Pulmonary artery endothelial cell (primary cell): Measurements from ENCODE around the gene TRABD2A. TPM values are rescaled to one million over a fixed set of nuclear protein-coding genes. Genes with fewer than 3 reads are reported as not detected.

Experiments
- DNase-seq: peaks from one replicate; pipeline ENCODE4 v3.0.0-alpha.2; 2011; ENCODE audit warnings: low read depth, low spot score
- total RNA-seq: library from RNA; depleted of rRNA; stranded (reverse); fragments of >200 nt; gene quantifications from 2 replicates; pipeline ENCODE4 v1.2.3, GENCODE V29; 2014

Gene TRABD2A
- total RNA-seq, 1 donor from 2014 or later: 0.59 TPM

DNA sequence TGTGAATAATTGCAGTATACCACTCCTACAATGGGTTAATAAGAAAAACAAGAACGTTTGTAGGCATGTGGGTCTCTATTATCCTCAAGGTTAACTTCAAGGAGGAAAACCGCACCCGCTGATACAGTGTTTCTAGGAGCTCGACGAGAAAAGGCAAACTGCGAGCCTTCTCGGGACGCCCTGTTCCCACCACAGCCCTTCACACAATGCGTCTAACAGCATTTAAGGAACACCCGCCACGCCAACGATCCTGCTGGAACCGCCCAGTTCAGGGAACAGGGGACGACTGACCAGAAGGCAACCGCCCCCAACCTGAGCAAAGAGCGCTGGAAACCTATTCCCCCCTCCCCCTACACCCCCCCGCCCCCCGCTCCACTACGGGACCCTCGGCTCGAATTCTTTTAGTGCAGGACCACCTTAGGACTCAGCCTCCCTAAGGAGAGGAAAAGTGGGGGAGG, 23.9 kb upstream of the TRABD2A start:
- DNase-seq: no peak

DNA sequence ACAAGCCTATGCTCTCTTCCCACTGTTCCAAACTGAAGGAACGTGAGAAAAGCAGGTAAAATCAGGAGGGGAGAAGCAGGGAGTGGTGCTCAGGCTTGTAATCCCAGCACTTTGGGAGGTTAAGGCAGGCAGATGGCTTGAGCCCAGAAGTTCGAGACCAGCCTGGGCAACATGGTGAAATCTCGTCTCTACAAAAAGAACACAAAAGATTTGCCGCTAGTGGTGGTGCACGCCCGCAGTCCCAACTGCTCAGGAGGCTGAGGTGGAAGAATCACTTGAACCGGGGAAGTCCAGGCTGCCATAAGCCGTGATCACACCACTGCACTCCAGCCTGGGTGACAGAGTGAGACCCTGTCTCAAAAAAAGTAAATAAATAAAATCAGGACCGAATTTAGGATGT, 23.3 kb upstream of the TRABD2A start:
- DNase-seq: no peak

DNA sequence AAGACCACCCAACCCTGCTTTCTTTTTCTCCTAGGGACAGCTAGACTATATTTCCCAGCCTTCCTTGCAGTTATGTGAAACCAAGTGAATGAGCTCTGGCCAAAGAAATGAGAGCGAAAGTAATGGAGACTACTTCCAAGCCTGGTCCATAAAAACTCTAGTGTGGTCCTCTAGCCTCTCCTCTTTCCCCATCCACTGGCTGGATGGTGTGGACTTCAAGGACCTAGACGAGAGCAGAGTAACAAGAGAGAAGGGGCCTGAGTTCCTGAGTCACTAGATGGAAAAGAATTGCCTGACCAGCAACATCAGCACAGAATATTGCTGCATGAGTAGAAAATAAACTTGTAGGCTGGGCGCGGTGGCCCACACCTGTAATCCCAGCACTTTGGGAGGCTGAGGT, 21.6 kb upstream of the TRABD2A start:
- DNase-seq: no peak

DNA sequence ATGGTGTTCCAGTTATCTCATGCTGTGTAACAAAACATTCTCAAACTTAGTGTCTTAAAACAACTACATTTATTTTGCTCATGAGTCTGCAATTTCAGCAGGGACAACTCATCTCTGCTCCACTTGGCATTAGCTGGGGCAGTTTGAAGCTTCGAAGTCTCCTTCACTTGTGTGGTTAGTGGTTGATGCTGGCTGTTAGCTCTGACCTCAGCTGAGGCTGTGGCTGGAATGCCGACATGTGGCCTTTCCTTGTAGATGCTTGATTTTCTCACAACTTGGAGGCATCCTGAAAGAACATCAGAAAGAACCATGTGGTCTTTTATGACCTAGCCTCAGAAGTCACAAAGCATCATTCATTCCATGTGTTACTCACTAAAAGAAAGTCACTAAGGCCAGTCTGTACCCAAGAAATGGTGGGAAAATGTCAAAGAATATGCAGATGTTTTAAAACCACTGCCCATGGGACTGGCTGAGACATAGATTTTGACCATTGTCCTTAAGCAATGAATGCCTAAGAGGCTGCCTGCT, 20.8 kb upstream of the TRABD2A start:
- no peak for DNase-seq

DNA sequence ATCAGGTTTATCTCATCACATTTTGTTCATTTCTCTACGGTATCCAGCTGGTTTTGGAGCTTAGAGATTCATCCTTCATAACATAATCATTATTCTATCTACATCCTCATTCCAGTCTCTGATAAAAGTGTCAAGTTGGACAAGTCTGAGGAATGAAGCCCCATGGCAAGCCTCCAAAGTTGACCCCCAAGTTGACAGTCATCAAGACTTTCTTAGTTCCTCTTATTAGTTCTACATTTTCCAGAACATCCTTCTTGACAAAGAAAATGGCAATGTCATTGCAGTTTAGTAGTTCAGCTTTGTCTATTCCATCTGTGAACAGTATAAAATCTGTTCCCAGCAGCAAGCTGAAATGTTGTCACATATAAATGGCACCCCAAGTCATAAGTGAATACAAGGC, 20.1 kb upstream of the TRABD2A start:
- DNase-seq: no peak

DNA sequence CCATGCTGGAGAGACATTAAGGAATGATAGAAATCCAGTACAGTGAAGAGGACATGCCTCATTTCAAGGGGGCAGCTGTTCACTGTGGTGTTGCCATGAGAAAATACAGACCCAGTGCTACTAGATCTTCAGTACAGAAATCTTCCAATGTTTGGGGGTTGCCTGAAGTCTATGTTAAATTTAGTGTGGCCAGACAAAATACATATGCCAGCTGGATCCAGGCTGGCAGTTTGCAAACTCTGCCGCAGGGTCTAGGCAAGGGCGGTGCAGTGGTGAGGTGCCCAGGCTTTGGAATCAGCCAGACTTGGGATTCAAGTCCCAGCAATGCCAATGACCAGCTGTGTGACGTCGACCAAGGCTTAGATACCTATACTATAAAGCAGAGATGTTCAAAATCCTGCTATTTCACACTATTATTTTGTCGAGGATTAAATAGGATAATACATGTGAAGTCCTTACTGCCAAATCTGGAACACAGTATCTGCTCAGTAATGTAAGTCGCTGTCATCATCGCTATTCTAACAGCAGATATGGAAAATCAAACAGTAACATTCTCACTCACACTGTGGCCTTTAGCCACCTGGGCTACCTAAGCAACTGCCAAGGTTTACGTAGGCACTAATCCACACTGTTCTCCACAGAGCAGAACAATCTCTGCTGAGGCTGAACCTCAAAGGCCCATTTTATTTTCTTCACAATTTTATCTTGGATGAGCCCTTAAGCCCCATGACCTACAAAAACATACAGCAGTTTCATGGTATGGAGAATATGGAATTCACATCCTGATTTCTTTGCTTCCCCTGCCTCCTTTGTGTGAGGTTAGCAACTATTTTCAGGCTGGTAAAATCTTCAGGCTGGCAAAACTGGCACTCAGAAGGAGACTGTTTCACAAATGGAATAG, 18.7 kb upstream of the TRABD2A start:
- DNase-seq: no peak

DNA sequence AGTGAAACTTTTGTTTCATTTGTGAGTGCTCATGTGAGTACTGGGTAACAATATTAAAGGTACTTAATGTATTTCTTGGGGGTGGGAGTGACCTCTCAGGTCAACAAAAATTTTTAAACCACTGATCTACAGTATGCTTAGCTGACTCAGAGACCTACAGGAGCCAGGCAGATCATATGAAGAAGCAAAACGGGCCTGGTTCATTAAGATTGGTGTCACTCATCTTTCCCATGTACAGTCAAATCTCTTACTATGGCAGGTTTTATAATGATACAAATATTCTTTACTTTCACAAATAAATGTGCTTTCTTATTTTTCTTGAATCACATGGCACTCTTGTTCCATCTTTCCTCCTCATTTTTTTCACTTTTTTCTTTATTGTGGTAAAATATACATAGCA, 16.9 kb upstream of the TRABD2A start:
- DNase-seq: no peak

DNA sequence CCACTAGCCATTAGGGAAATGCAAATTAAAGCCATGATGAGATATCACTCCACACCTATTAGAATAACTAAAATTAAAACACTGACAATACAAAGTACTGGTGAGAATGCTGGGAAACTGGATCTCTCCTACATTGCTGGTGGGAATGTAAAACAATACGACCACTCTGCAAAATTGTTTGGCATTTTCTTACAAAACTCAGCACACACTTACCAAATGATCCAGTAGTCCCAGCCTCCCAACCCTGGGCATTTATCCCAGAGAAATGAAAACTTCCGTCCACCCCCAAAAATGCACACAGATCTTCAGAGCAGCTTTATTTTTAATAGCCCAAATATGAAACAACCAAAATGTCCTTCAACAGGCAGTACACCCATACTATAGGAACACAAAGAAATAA, 15.7 kb upstream of the TRABD2A start:
- no peak for DNase-seq

DNA sequence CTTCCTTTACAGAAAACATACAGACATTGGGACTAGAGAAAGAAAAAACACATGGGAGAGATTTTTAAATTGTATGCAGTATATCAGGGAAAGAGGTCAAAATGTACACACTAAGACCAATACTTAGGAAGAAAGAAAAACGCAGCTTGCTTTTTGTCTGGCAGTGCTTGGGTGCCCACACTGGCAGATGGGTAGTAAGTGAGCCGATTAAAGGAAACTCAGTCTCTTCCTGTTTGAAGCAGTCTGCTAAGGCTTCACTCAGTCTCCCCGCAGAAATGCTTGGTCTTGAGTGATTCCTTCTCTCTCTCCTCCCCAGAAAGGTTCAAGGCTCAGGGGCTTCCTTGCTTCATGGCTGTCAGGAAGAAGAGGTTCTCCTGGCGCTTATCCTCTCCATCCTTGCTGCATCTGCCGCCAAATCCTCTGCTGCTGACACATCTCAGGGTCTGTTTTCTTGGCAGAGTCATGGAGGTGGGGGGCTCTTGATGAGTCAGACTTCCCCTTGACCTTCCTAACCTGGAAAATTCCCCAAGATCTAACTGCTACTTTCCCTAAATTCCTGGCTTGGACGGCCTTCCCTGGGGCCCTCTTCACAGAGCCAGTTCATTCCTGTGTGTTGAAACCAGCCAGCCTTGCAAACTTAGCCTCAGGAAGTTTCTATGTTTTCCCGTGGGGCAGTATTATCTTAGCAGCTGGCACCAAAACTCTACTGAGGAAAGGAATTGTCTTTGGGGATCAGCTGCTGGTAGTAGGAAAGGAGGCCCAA, 14.1 kb upstream of the TRABD2A start:
- DNase-seq: no peak

DNA sequence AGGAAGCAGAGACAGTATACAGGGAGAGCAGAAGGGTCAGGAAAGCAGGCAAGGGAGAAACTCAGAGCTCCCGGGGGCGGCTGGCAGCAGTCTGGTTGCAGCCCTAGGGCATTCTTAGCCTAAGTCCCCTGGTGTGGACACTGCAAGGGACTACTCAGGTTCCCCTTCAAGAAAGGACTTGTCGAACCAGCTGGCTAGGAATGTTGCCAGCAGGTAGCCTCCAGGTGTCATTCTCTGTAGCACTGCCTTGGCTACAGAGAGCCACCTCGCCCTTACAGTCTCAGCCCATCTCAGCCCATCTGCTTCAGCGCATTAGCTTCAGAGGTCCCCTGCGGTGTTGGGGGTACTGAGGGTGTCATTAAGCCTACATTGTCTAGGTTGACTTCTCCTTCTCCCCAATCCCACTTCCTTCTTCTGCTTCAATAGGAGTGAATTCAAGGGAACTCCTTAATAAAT, 13.3 kb upstream of the TRABD2A start:
- DNase-seq: no peak

DNA sequence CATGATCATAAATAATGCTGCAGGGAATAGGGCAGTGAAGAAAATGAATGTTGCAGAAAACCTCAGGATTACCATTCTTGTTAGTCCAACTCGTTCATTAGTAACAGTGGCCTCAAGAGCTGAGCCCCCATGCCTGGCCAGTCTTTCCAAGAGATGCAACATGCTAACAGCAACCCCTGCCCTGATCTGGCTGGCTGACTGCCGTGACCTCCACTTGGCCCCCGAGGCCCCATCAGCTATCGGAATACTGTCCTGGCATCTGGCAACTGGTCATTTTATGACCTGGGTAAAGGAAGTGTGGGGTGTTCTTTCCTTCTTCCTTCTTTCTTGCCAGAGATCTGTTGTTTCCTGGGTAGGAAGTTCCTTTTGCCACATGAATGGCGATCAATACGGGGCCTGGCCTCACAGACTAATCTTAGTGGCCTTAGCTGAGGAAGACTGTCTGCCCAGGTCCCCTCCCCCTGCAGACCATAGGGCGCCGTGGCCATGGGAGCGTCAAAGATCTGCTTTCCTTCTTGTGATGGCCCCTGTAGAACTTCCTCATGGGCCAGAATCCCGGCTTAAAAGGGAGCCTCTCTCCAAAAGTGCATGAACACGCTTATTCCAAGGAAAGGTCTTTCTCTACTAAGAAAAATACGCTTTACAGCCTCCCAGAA, 10.6 kb upstream of the TRABD2A start:
- no peak for DNase-seq

DNA sequence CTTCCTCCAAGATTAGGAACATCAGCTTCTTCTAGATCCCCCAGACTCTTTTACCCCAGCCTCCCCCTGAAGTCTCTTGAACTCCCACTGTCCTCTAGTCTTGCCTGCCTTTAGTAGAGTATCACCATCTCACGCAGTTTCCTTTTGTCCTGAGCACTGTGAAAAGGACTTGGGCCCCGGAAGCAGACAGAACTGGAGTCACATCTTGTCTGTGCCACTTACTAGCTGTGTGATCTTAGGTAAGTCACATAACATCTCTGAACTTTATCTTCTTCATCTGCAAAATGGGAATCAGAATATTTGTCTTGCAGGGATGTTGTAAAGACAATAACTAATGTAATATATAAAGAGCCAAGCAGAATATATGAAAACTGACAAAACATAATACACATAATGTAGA, 8.4 kb upstream of the TRABD2A start:
- no peak for DNase-seq

DNA sequence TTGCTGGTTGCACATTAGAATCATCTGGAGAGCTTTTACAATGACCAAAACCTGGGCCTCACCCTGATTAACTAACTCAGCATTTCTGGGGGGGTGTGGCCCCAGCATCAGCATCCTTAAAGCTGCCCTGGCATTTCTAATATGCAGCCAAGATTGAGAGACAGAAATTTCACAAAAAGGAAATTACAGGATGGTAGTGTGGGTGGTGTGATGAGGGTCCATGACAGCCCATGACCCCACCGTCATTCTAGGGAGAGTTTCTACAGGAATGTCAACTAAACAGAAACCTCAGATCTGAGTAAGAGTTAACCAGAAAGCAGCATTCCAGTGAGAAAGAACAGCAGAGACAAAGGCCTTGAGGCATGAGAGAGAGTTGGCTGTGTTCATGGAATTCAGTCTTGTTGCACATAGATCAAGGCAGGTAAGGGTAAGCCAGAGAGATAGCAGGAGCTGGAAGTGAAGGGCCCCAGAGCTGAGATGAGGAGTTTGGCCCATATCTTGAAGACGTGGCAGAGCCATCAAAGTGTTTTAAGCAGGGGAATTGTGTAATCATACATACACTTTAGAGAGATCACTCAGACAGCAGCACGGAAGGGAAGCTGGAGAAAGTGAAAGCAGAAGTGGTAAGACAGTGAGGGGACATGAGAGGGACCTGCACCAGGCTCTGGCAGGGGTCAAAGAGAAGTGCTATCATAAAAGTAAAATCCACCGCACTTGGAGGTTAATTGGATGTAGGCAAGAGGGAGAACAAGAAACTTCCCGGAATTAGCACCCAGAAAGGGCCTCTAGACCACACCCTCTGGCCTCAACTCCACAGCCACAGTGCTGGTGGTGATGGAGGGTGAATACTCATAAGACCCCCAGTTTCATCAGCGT, 7.8 kb upstream of the TRABD2A start:
- DNase-seq: no peak

DNA sequence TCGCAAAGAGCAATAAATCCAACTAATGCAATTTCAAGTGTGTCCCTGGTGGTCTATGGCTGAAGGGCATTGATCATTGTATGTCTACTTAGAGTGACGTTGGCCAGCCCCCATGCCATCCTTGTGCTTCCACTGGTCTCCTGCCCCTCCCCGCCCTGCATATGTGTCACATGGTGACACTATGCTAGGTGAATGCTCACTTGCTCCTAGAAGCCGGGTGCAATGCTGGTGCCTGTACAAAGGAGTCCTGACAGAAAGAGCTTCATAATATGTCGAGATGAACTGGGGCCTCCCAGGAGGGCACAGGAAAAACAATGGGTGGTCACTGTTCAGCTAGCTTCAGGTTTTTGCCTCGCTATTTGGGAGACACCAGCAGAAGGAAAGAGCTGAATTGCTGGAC, 5.9 kb upstream of the TRABD2A start:
- DNase-seq: no peak

DNA sequence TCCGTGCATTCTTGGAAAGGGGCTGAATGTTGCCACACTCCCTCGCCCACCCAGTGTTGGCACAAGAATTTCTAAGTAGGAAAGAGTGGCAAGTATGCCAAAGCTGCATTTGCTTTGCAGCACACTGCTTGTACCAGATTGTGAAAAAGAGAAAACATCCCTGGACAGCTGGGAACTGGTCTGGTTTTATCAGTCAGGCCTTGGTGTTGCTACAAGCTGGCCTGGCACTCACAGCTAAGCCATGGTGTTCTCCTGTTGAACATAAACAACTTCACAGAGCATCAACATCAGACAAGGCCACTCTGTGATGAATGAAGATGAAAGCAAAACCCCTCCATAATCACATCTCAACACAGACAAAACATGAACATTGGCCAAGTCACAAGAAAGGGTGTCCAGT, 4.2 kb upstream of the TRABD2A start:
- DNase-seq: no peak

DNA sequence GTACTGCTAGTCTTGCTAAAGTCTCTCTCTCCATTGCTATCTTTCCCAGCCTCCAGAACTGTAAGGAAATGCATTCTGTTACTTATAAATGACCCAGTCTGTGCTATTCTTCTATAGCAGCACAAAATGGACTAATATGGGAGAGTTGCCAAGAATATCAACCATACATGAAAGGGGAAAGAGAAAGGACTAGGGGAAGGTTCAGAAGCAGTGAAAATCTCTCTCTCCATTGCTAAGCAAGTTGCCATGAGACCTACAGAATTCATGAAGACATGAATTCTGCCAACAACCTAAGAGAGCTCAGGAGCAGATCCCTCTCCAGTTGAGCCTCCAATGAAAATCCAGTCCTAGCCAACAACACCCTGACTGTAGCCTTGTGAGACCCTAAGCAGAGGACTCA, 3.6 kb upstream of the TRABD2A start:
- no peak for DNase-seq

DNA sequence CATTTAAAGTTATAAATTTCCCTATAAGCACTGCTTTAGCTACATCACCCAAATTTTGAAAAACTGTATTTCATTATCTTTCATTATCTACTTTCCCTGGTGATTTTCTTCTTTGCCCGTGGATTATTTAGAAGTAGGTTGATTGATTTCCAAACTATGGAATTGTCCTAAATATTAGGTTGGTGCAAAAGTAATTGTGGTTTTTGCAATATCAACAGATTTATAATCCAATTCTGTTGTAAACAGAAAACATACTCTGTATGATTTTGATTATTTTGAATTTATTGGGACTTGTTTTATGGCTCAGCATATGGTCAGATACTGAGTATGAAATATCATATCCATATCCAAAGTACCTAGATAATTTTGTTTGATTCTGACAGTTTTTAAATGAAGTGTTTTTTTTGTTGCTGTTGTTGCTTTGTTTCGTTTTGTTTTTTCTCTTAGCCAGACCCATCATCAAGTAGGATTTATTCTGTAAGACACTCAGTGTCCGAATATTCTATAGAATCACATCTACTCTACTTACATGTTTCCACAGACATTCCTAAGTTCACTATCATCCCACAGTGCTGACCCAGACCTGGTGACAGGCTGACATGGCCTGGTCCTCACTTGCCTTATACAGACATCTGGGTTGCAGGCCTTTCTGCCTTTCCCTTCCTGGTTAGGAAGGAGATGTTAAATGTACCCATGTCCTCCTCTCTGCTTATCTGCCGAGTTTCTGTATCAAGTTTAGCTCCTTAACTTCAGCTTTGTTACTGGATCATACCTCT, 2.1 kb upstream of the TRABD2A start:
- DNase-seq: no peak

DNA sequence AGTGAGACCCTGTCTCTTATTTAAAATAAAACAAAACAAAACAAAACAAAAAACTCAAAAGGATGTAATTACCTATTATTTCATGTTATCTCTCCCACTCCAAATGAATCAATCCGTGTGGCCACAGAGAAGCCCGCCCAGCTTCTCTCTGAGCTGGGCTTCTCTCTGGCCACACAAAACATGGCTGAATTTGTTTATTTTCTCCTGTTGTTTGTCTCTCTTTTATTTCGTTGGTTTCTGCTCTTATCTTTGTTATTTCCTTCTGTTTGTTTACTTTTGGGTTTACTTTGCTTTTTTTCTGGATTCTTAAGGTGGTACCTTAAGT, 1.5 kb upstream of the TRABD2A start:
- DNase-seq: no peak

DNA sequence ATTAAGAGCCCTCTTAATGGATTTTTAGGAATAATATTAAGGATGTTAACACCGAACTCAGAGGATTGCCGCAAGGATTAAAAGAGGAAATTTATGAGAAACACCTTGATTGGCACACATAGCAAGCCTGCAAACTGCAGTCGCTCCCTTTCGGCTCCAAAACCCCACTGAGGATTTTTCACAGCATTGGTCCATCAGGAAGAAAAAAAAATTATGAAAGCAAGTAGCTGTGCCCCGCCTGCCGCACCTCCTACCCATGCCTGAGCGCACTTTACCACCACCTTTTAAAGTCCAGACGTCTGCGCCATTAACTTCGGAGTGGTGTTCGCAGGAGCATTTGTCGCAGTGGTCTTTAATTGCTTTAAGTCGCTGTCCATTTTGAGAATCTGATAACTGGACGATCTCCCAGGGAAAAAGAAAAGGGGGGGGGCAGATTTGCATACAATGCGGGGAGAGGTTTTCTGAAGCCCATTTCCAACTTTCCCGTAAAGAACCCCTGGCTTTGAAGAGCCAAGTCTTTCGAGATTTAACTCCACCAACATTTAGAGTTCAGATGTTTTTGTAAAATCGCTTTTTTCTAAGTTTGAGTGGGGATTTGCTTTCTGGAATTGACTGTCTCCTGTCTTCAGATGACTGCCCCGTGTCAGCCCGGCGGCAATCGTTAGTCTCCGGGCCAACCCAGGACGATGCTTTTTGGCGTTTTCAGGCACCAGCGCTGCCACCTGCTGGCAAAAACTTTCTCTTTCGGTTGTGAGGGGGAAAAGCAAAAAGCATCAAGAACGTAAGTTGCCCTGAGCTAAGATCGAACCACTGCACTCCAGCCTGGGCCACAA, 913 bp upstream of the TRABD2A start:
- DNase-seq: peak; percentile 40

DNA sequence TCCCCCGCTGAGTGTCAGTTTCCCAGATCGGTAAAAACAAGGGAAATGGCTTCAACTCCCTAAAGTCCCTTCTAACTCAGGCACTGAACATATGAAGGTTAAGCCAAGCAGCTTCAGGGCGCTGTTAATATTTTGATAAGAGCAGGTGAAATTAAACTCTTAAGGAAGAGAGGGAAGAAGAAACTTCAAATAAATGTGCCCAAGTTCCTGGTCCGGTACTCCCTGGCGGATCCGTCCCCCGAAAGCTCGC, 564 bp downstream of the TRABD2A start:
- no peak for DNase-seq
